ENCODE measurements around the gene WNT5B. TPM values are rescaled to one million over a fixed set of nuclear protein-coding genes. Genes with fewer than 3 reads are reported as not detected.

The WNT5B gene
- total and polyA plus RNA-seq, 2 donors (not counting 3 experiments of a cell fraction or from before 2014, with no cell fraction given): not detected

GRCh38 chr12:1632702-1633101 is 3.7 kb downstream of the WNT5B start:
- ChIA-PET POLR2A (no interaction called here), CTCF (interaction anchor here (1.0 to 6.2 kb wide), 2 partner anchors 159 to 307 kb away, joined by 5 to 185 read pairs; no protein-coding TSS in a partner anchor)
- H3K9ac ChIP-seq (replicated peaks; ENCODE audit: extremely low read depth, insufficient read depth, low read length): no peak overlapping the region

More at GRCh38 chr12:1632702-1633101, 3.7 kb downstream of the WNT5B start:
- intact Hi-C loops (cut with micrococcal nuclease): loop anchor here (5.0 kb wide), 1 partner anchor 950 kb away; no protein-coding TSS in a partner anchor
- Histone ChIP-seq H3K9me3 (replicated peaks; ENCODE audit: control insufficient read depth, insufficient read depth, low read length) (no peaks in the 10 kb centered on the region), H3K27me3 (ENCODE audit: control insufficient read depth in 2 of 2, insufficient read depth in 2 of 2, low read length in 2 of 2) (peaks cover 47 to 57% of the 10 kb centered on the region in 2 experiments), H3K4me3 (replicated peaks in 1 of 3; ENCODE audit: insufficient read depth in 1 of 3, low read depth in 1 of 3, low read length in 3 of 3) (no peak overlapping the region), H3K4me1 (ENCODE audit: control insufficient read depth, extremely low read depth, insufficient read depth, low read length) (peaks cover 5% of the 10 kb centered on the region), H4K20me1 (replicated peaks; ENCODE audit: control insufficient read depth, extremely low read depth, insufficient read depth, low read length) (no peaks in the 10 kb centered on the region), H3K36me3 (ENCODE audit: control insufficient read depth in 2 of 2, extremely low read depth in 1 of 2, insufficient read depth in 2 of 2, low read length in 2 of 2) (no peaks in the 10 kb centered on the region), H3K27ac (ENCODE audit: insufficient read depth, low read depth, low read length) (no peak overlapping the region), H3K79me2 (ENCODE audit: control insufficient read depth, insufficient read depth, low read length) (no peaks in the 10 kb centered on the region), H3K4me2 (ENCODE audit: insufficient read depth, low read length) (no peak overlapping the region), H2AFZ (ENCODE audit: low read depth, low read length) (no peak overlapping the region), H3K9me1 (replicated peaks; ENCODE audit: control insufficient read depth, extremely low read depth, insufficient read depth, low read length) (no peaks in the 10 kb centered on the region)
- BruUV-seq (replicated peaks): no TSS peak
- no peak for FAIRE-seq
- TF ChIP-seq JUN (IDR thresholded peaks at IDR 0.05; ENCODE audit: borderline replicate concordance, insufficient read depth, insufficient read length, low read depth) (no peak), FOS (IDR thresholded peaks at IDR 0.05; ENCODE audit: borderline replicate concordance, insufficient read depth, low read length) (no peak), POLR2A (IDR thresholded peaks at IDR 0.05; ENCODE audit: low read depth, low read length) (no peak), MYC (IDR thresholded peaks at IDR 0.05; ENCODE audit: low read depth, low read length) (no peak), MAX (IDR thresholded peaks at IDR 0.05; ENCODE audit: insufficient read depth, insufficient read length) (no peak), CTCF (IDR thresholded peaks at IDR 0.05; ENCODE audit: extremely low read depth in 1 of 2, insufficient read depth in 1 of 2, low read depth in 1 of 2, low read length in 2 of 2) (no peak), GATA2 (IDR thresholded peaks at IDR 0.05; ENCODE audit: insufficient read depth, insufficient read length, low read depth, low read length) (no peak), EZH2 (IDR thresholded peaks at IDR 0.05; ENCODE audit: borderline replicate concordance, low read depth, low read length, severe bottlenecking) (no peak), POLR2AphosphoS5 (IDR thresholded peaks at IDR 0.05; ENCODE audit: insufficient read depth, low read depth, low read length) (no peak)
- dilution Hi-C loops (cut with MboI; ENCODE audit: extremely low pct_ligation_motif_present, low sequenced_read_pairs): loop anchor here (25.0 kb wide), 1 partner anchor 305 kb away; no protein-coding TSS in a partner anchor
- DNase-seq (ENCODE audit: low read depth, low spot score): no peak
